Esophagus squamous epithelium (tissue), 4 donors: ENCODE data around the gene KRT2.

ENCODE experiments used
- POLR2A ChIP-seq, 4 donors: fragments of 450-650 bp; IDR thresholded peaks; one replicate each; pipeline ENCODE4 v1.6.1; 2017; ENCODE audit warnings: antibody characterized with exemption in 4 of 4, mild to moderate bottlenecking in 4 of 4, moderate library complexity in 3 of 4
- TF ChIP-seq, protein P1 (sequence below), 6 experiments: fragments of 450-650 bp in 4 of 6; fragments of 200-600 bp in 2 of 6; sonication (generic) in 2 of 6; IDR thresholded peaks; one replicate each; pipeline ENCODE4 v1.5.1; 2016 to 2019; ENCODE audit warnings: antibody characterized with exemption in 6 of 6, mild to moderate bottlenecking in 4 of 6, moderate library complexity in 4 of 6

DNA sequence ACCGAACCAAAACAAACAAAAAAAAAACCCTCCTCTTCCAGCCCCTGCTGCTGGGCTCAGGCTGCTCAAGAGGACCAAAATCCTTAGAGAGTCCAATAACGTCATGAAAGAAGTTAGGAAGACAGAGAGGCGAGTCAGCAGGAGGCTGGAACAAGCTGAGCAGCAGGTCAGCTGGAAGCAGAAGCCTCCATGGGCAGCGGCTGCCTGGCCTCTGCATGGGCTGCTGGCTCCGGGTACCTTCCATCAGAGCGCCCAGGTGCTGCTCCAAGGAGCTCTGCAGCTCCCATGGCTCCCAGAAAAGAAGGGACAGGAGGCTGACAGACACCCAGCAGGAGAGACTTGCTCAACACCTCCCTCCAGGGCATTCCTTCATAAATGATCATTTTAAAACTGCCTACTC is 3.2 kb upstream of the KRT2 start:
- TF ChIP-seq, protein P1, sequence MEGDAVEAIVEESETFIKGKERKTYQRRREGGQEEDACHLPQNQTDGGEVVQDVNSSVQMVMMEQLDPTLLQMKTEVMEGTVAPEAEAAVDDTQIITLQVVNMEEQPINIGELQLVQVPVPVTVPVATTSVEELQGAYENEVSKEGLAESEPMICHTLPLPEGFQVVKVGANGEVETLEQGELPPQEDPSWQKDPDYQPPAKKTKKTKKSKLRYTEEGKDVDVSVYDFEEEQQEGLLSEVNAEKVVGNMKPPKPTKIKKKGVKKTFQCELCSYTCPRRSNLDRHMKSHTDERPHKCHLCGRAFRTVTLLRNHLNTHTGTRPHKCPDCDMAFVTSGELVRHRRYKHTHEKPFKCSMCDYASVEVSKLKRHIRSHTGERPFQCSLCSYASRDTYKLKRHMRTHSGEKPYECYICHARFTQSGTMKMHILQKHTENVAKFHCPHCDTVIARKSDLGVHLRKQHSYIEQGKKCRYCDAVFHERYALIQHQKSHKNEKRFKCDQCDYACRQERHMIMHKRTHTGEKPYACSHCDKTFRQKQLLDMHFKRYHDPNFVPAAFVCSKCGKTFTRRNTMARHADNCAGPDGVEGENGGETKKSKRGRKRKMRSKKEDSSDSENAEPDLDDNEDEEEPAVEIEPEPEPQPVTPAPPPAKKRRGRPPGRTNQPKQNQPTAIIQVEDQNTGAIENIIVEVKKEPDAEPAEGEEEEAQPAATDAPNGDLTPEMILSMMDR (IDR thresholded peaks at IDR 0.05) = no peak
- TF ChIP-seq POLR2A (IDR thresholded peaks at IDR 0.05) = no peak
